ENCODE measurements around the gene DNAJA3. TPM values are rescaled to one million over a fixed set of nuclear protein-coding genes. Genes with fewer than 3 reads are reported as not detected.

DNAJA3 gene
- total and polyA plus RNA-seq, 7 donors, result 68.0 to 110 (median 81.9) TPM

GRCh38 chr16:4467916-4468315, 42.2 kb downstream of the DNAJA3 start:
- Histone ChIP-seq H3K27ac (no peak overlapping the region), H3K36me3 (ENCODE audit: insufficient read depth in 1 of 2, low read depth in 1 of 2) (peaks cover 0 to 20% of the 10 kb centered on the region in 2 donors), H3K4me3 (no peak overlapping the region), H3K27me3 (ENCODE audit: insufficient read depth in 3 of 3, low read length in 2 of 3) (no peaks in the 10 kb centered on the region), H3K4me1 (no peaks in the 10 kb centered on the region), H3K9me3 (no peaks in the 10 kb centered on the region)
- WGBS, 3 donors, result 93 to 95% (median 94%) methylated on average over 16 of the region's 16 CpGs
- no peak for TF ChIP-seq CTCF (IDR thresholded peaks at IDR 0.05)
- intact Hi-C loops (cut with DNase I), result no loop called here
- DNase-seq, result no peak
- ATAC-seq, result no peak

GRCh38 chr16:4468972-4469371, 43.3 kb downstream of the DNAJA3 start:
- intact Hi-C loops (cut with DNase I), result no loop called here
- WGBS, 3 donors, result 90 to 94% (median 91%) methylated on average over 10 of the region's 10 CpGs
- DNase-seq, result no peak
- no peak overlapping the region for H3K4me3 ChIP-seq
- H3K27ac ChIP-seq, result no peak overlapping the region
- no peak for ATAC-seq
- no peaks in the 10 kb centered on the region for H3K9me3 ChIP-seq
- no peak for TF ChIP-seq CTCF (IDR thresholded peaks at IDR 0.05)
- no peaks in the 10 kb centered on the region for H3K4me1 ChIP-seq
- peaks cover 0 to 5% (median 0%) of the 10 kb centered on the region in 3 donors for H3K27me3 ChIP-seq (ENCODE audit: insufficient read depth in 3 of 3, low read length in 2 of 3)
- peaks cover 0 to 11% of the 10 kb centered on the region in 2 donors for H3K36me3 ChIP-seq (ENCODE audit: insufficient read depth in 1 of 2, low read depth in 1 of 2)

GRCh38 chr16:4471869-4472268, 46.2 kb downstream of the DNAJA3 start:
- Histone ChIP-seq H3K36me3 (ENCODE audit: insufficient read depth in 1 of 2, low read depth in 1 of 2) (peaks cover 0 to 6% of the 10 kb centered on the region in 2 donors), H3K4me3 (no peak overlapping the region), H3K4me1 (peaks cover 7% of the 10 kb centered on the region), H3K27me3 (ENCODE audit: insufficient read depth in 3 of 3, low read length in 2 of 3) (peaks cover 0 to 14% (median 0%) of the 10 kb centered on the region in 3 donors), H3K9me3 (no peaks in the 10 kb centered on the region), H3K27ac (no peak overlapping the region)
- intact Hi-C loops (cut with DNase I), result loop anchor here in 1 of 2 donors (10.0 kb wide), 1 partner anchor 47 kb away; the partner anchor contains the start of gene DNAJA3
- 92 to 95% (median 92%) methylated on average over 5 of the region's 5 CpGs for WGBS, 3 donors
- no peak for TF ChIP-seq CTCF (IDR thresholded peaks at IDR 0.05)
- no peak for ATAC-seq
- no peak for DNase-seq

- H3K27ac ChIP-seq, result no peak overlapping the region
- no peak for TF ChIP-seq CTCF (IDR thresholded peaks at IDR 0.05)
- no peak for ATAC-seq
- H3K27me3 ChIP-seq (ENCODE audit: insufficient read depth in 3 of 3, low read length in 2 of 3), result peaks cover 0 to 14% (median 0%) of the 10 kb centered on the region in 3 donors
- peaks cover 7% of the 10 kb centered on the region for H3K4me1 ChIP-seq
- DNase-seq, result no peak
- H3K36me3 ChIP-seq (ENCODE audit: insufficient read depth in 1 of 2, low read depth in 1 of 2), result peaks cover 0 to 6% of the 10 kb centered on the region in 2 donors
- no peaks in the 10 kb centered on the region for H3K9me3 ChIP-seq
- intact Hi-C loops (cut with DNase I), result loop anchor here in 1 of 2 donors (10.0 kb wide), 1 partner anchor 48 kb away; the partner anchor contains the start of gene DNAJA3
- H3K4me3 ChIP-seq, result no peak overlapping the region
- WGBS, 3 donors, result 76 to 78% (median 78%) methylated on average over 4 of the region's 4 CpGs
These were observed 47.2 kb downstream of the DNAJA3 start for GRCh38 chr16:4472880-4473279.

Measured in psoas muscle (tissue), 8 donors.